ENCODE data around the gene CEBPA.

GRCh38 chr19:33261511-33262189 lies 40.7 kb downstream of the CEBPA start:
- TF ChIP-seq, protein P1, sequence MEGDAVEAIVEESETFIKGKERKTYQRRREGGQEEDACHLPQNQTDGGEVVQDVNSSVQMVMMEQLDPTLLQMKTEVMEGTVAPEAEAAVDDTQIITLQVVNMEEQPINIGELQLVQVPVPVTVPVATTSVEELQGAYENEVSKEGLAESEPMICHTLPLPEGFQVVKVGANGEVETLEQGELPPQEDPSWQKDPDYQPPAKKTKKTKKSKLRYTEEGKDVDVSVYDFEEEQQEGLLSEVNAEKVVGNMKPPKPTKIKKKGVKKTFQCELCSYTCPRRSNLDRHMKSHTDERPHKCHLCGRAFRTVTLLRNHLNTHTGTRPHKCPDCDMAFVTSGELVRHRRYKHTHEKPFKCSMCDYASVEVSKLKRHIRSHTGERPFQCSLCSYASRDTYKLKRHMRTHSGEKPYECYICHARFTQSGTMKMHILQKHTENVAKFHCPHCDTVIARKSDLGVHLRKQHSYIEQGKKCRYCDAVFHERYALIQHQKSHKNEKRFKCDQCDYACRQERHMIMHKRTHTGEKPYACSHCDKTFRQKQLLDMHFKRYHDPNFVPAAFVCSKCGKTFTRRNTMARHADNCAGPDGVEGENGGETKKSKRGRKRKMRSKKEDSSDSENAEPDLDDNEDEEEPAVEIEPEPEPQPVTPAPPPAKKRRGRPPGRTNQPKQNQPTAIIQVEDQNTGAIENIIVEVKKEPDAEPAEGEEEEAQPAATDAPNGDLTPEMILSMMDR (IDR thresholded peaks at IDR 0.05), result no peak
- no peak for TF ChIP-seq POLR2A (IDR thresholded peaks at IDR 0.05)
